ENCODE measurements around the gene TOMM6.
A peak's percentile ranks its signal among the peaks of the same experiment; 100 is the strongest.
"Not testable (repeated sequence)": the region's sequence is repeated elsewhere in the genome, so short reads cannot be mapped to it uniquely, and the experiment has no call there.

Gene TOMM6

GRCh38 chr6:41785689-41786450, 1.6 kb upstream of the TOMM6 start:
- DNase-seq = peak in 1 of 2 experiments; percentile 31

GRCh38 chr6:41786451-41787218, 859 bp upstream of the TOMM6 start:
- DNase-seq = peak; percentile 47 to 64

- DNase-seq = no peak
Observed at GRCh38 chr6:41789390-41789724, 1.9 kb downstream of the TOMM6 start.

GRCh38 chr6:41790045-41790444, 2.6 kb downstream of the TOMM6 start:
- no peak for DNase-seq

- no peak for DNase-seq
Observed at GRCh38 chr6:41791305-41791704, 3.8 kb downstream of the TOMM6 start.

- DNase-seq = no peak
Observed at GRCh38 chr6:41791984-41792383, 4.5 kb downstream of the TOMM6 start.

GRCh38 chr6:41796474-41796873, 9.0 kb downstream of the TOMM6 start:
- no peak for DNase-seq

- no peak for DNase-seq
Observed at GRCh38 chr6:41798901-41799558, 11.5 kb downstream of the TOMM6 start.

- DNase-seq = no peak
Observed at GRCh38 chr6:41799559-41799911, 12.0 kb downstream of the TOMM6 start.

GRCh38 chr6:41801380-41801779, 13.9 kb downstream of the TOMM6 start:
- DNase-seq = no peak

- DNase-seq = no peak
Observed at GRCh38 chr6:41805830-41806774, 18.6 kb downstream of the TOMM6 start.

- DNase-seq = no peak
Observed at GRCh38 chr6:41811095-41811494, 23.6 kb downstream of the TOMM6 start.

GRCh38 chr6:41811946-41812345, 24.5 kb downstream of the TOMM6 start:
- DNase-seq = not testable (repeated sequence)

- peak in 1 of 2 experiments; percentile 51 for DNase-seq
Observed at GRCh38 chr6:41813469-41813868, 26.0 kb downstream of the TOMM6 start.

- DNase-seq = no peak
Observed at GRCh38 chr6:41813956-41814355, 26.5 kb downstream of the TOMM6 start.

- peak in 1 of 2 experiments; percentile 73 for DNase-seq
Observed at GRCh38 chr6:41814629-41815028, 27.1 kb downstream of the TOMM6 start.

- no peak for DNase-seq
Observed at GRCh38 chr6:41815587-41815986, 28.1 kb downstream of the TOMM6 start.

GRCh38 chr6:41818271-41819054, 31.0 kb downstream of the TOMM6 start:
- peak; percentile 87 to 95 for DNase-seq

GRCh38 chr6:41821266-41821665, 33.8 kb downstream of the TOMM6 start:
- DNase-seq = no peak

- no peak for DNase-seq
Observed at GRCh38 chr6:41822021-41822420, 34.5 kb downstream of the TOMM6 start.

GRCh38 chr6:41823178-41823577, 35.7 kb downstream of the TOMM6 start:
- DNase-seq = no peak

Measured in NCI-H524 (cell line).